NCI-H2196 treated with DMSO at 0.1 percent for 48 hours (cell line): ENCODE measurements around the gene PPM1B.
"Not testable (repeated sequence)": the region's sequence is repeated elsewhere in the genome, so short reads cannot be mapped to it uniquely, and the experiment has no call there.

Experiments
- DNase-seq: peaks from one replicate; lab custom pipeline; 2025; ENCODE audit not compliant: unreplicated experiment; lab: John Stamatoyannopoulos, UW

PPM1B gene

DNA sequence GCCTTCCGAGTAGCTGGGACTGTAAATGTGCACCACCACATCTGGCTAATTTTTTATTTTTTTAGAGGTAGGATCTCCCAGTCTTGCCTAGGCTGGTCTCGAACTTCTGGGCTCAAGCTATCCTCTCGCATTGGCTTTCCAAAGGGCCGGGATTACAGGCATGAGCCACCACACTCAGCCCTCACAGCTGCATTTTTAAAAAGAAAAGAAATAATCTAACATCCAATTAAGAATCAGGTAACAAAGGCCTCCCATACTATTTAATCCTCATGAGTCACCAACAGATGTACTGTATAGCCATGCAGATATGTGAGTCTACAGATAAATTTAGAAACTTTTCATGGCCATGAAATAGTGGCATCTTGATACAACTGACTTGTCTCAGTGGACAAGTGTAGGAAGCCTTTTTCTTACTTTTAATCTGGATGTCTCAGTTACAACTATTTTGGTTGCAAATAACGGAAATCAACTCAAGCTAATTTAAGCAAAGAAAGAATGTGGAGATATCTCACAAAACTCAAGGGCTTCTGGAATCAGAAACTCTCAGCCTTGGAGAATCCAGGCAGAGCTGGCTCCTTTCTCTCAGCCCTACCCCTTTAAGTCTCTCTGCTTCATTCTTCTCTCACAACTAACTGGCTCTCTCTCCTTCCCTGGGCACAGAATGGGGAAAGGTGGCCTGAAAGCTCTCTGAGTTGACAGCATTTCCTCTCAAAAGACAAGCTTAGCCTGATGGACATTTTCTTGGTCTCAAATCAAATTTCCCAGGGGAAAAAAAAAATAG is 12.8 kb upstream of the PPM1B start:
- no peak for DNase-seq

DNA sequence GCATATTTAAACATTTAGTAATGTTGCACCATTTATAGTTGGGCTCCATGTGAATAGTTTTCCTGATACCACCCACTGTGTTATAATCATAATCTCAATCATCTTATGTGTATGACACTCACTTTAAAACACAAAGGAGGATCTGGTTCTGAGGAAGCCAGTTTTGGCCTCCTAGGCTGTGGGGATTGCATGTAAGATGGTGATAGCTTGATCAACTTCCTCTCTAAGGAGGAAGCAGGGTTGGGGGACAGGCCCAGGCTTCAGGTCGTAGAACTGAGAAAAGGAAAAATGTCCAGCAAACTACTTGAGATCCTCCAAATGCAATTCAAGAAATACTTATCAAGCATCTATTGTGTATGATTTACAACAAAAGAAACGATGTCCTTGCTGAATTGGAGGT is 4.9 kb upstream of the PPM1B start:
- no peak for DNase-seq

DNA sequence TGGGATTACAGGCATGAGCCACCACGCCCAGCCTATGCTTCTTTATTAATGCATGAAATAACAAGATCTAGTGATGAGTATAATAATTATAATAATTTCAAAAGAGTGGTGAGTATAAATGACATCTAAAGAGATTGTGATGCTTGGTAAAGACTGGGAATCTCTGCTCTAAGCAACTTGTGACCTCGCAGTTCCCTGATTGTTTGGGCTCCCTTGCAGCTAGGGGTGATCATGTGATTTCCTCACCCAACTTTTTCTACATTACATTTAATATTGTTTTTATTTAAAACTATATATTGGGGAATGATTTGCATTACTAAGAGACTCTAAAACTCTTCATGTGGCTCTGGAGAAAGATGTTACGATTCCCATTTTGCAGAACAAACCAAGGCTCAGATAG is 4.1 kb upstream of the PPM1B start:
- DNase-seq = no peak

DNA sequence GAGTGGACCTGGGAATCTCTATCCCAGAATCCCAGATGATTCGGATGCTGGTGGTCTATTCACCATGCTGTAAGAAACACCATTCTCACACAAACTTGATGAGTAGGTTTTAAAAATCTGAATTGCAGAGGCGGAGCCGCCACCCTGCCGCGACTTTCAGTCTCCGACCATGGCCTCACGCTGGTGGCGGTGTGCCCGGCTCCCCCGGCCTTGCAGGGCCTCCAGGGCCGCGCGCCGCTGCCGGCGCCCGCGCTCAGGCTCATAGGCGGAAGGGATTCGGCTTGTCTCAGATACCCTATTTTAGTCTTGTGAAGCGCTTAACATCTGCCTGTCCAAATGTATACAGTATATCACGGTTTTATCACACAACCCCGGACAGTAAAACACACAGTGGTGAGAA is 2.6 kb upstream of the PPM1B start:
- no peak for DNase-seq

DNA sequence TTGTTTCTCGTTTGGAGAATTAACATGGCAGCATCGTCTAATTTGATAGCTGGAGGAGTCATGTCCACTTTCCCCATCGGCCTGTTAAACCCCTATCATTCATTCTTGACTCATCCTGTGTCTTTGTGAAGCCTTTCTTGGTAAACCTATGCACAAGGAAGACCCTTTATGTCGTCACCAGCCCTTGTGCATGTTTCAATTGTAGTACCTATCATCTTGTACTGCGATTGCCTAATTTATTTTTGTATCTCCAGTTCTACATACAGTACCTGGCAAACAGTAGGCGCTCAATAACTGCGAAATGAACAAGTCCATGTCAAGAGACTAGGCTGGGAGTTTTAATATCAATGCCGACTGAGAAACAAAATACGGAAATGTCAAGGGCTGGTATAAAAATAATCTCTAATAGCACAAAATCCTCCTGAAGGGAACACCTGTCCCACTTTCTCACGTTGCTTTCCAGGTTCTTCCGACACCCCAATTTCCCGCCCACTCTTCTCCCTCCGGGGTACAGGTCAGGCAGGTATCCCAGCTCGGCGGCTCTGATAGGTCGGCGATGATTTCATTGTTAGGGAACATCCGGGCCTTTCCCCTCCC is 1.3 kb upstream of the PPM1B start:
- no peak for DNase-seq

DNA sequence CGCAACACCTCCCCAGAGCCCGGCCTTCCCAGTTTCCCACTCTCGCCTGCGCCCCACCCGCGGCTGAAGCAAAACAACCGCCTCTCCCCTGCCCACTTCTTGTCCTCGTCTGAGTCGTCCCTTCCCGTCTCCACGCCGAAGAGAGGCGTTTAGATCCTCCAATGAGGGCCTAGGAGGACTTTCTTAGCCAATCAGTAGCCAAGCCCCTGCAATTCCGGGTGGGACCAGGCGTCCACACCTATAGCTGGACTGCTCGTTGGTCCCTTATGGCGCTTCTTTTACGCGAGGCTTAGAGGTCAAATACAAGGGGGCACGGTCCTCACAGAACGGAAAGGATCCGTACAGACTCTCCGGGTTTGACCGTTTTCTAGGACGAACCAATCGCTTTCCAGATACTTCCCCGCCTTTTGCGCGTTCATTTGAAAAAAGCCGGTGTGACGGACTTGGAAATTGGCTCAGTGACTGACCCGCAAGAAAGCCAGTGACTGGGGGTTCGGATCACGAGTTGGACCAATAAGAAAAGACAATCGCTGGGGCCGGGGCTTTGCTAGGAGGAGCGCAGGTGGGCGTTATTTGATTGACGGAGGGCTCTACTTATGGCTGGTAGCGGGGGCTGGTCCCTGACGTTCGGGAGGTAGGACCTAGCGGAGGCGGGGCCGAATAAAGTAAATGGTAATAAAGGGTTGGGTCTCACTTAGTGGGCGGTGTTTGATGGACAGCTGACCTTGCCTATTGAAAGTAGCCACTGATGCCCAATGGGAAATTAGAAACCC is 581 bp upstream of the PPM1B start:
- peak; percentile 100 for DNase-seq

DNA sequence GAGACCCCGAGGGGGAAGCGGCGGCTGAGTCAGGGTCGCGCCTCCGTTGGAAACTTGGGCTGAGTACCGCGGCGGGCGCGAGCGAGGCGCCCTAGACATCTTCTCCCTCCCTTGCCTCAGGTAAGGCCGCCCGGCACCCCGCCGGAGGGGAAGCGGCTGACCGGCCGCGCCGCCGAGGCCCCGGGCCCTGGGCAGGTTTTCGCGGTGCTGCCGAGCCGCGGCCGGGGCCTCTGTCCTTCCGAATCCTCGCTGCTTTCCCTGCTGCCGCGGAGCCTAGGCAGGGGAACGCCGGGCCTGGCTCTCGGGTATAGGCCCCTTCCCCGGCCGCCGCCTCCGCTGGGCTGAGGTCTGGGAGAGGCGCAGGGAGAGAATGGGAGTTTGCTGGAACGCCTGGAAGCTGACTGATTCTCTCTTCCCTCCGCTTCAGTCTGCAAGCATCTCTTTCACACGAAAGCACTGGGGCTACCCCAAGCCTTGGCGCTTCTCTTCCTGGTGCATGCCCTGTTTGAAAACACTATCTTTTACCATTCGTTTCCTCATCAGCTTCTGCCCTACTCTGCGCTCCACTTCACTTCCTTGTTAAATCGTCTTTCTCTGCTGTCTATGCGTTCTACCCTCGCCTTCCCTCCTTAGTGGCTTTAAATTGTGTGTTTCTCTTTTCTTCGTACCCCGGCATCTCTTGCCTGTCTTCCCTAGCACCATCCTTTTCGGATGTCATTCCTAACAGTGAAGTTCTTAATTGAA is 652 bp downstream of the PPM1B start:
- DNase-seq = peak; percentile 13

DNA sequence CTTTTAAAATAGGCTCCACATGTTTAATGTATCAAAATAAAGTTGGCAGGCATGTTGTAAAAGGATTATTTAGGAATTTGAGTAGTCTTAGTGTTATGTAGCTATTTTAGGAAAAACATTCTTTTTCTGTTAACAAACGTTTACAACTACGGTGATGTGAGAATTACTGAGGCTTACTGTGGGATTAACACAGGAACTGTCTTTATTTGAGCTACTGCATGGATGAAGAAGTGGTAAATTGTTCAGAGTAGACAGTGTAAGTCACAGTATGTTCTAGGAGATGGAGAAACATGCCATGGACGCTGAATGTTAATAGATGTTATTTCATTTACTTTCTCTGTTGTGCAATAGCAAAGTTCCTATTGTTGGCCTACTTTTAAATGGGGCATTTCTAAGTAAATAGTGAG is 1.6 kb downstream of the PPM1B start:
- no peak for DNase-seq

DNA sequence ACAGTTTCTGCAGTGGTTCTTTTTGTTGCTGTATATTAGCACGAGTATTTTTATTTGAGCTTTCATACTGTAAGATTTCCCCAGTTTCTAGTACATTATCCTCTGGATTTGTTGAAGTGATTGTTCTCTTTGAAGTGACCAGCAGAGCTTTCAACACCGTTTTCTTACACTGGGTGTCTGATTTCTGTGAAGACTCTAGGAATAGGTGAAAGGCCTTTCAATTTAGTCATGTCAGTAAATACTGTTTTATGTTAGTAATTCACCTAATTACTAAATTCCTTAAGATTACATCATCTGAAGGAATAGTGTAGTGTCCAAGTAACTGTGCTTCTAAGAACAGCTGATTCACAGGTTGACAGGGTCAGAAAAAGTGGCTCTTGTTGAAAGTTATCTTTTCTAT is 2.3 kb downstream of the PPM1B start:
- DNase-seq = no peak

DNA sequence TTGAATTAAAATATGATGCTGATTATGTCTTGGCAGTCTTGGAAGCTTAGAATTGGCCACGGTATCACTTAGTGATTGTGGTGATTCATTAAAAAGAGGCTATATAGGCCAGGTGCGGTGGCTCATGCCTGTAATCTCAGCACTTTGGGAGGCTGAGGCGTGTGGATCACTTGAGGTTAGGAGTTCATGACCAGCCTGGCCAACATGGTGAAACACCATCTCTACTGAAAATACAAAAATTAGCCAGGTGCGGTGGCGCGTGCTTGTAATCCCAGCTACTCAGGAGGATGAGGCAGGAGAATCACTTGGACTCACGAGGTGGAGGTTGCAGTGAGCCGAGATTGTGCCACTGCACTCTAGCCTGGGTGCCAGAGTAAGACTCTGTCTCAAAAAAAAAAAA is 2.8 kb downstream of the PPM1B start:
- DNase-seq = not testable (repeated sequence)

DNA sequence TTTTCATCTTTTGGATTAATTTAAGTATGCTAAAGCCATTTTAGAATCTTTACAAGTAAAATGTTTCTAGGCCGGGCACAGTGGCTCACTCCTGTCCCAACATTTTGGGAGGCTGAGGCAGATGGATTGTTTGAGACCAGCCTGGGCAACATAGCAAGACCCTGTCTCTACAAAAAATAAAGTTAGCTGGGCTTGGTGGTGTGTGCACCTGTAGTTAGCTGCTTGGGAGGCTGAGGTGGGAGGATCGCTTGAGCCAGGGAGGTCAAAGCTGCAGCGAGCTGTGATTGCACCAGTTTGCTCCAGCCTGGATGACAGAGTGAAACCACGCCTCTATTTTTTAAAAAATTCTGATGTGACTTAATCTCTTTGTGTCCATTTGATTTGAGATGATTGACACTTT is 3.9 kb downstream of the PPM1B start:
- DNase-seq = no peak

DNA sequence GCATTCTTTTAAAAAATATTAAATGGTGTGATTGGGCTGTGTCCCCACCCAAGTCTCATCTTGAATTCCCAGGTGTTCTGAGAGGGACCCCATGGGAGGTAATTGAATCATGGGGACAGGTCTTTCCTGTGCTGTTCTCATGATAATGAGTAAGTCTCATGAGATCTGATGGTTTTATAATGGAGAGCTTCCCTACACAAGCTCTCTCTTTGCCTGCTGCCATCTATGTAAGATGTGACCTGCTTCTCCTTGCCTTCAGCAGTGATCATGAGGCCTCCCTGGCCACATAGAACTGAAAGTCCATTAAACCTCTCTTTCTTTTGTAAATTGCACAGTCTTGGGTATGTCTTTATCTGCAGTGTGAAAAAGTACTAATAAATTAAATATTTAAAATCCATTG is 10.3 kb downstream of the PPM1B start:
- DNase-seq = no peak

DNA sequence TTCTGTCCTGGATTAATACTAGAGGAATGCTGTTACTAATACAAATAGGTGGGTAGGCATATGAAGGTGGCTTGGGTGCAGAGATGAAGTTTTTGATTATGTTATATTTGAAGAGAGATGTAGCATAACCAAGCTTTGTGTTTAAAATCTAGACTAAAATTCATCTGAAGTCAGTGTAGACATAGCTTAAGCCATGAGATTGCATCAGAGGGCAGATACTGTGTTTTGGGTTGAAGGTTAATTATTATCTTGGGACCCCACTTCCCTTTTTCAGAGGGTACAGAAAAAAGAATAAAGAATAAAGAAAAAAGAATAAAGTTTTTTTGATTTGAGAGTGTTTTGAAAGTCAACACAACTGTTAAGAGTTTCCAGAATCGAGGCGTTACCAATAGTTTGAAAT is 13.0 kb downstream of the PPM1B start:
- no peak for DNase-seq

DNA sequence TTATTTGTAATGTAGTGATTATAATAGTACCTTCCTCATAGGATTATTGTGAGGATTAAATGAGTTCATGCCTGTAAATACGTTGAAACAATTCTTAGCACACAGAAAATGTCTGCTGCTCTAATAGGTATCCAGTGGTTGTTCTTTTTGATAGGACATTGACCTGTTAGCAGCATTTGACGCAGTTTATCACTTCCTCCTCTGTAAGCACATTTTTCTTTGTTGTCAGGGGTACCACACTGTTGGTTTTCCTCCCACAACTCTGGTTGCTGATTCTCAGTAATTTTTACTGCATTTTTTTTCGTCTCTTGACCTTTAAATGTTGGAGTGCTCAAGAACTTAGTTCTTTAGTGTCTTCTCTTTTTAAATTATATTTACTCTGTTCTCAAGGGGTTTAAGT is 15.4 kb downstream of the PPM1B start:
- DNase-seq = no peak

DNA sequence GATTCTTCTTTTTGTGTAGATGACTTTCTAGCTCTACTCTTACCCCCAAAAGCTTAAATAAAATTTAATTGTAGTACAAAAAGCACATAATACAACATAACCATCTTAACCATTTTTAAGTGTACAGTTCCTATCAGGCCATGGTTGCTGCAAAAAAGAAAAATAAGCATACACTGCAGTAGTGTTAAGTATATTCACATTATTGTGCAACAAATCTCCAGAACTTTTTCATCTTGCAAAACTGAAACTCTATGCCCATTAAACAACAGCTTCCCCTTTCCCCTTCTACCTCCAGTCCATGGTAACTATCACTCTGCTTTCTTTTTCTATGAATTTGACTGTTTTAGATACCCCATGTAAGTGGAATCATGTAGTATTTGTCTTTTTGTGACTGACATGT is 18.1 kb downstream of the PPM1B start:
- no peak for DNase-seq

DNA sequence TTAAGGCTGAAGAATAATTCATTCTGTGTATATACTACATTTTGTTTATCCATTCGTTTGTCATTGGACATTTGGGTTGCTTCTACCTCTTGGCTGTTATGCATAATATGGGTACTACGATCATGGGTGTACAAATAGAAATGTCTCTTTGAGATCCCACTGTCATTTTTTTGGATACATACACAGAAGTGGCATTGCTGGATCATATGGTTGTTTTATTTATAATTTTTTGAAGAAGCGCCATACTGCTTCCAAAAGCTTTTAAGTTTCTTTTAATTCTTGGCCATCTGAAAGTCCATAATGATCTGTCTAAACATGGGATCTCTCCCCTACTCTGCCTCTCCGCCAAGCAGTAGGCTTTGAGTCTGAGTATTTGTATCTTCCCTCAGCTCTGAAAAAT is 18.6 kb downstream of the PPM1B start:
- DNase-seq = no peak

DNA sequence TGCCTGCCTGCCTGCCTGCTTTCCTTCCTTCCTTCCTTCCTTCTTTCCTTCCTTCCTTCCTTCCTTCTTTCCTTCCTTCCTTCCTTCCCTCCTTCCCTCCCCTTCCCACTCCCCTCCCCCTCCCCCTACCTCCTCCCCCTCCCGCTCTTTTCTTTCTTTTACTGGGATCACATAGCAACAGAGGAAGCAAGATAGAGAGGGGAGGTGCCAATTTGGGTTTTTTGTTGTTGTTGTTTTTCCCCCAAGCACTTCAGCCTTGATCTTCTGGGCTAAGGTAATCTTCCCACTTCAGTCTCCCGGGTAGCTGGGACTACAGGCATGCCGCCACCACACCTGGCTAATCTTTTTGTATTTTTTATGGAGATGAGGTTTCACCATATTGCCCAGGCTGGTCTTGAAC is 20.0 kb downstream of the PPM1B start:
- no peak for DNase-seq

DNA sequence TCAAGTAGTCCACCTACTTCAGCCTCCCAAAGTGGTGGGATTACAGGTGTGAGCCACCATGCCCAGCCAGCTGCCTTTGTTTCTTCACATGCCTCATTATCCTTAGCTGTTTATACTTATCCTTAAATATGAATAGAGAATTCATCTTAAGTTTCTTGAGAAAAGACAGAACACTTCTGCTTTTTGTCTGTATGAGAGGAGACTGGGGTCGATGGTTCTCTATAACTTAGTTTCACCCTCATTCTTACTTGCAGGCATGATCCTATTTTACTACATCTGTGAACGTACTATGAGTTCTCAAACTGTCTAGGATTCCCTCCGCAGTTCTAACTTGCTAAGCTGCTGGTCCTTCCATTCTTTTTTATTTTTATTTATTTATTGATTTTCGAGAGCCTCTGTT is 20.4 kb downstream of the PPM1B start:
- no peak for DNase-seq

DNA sequence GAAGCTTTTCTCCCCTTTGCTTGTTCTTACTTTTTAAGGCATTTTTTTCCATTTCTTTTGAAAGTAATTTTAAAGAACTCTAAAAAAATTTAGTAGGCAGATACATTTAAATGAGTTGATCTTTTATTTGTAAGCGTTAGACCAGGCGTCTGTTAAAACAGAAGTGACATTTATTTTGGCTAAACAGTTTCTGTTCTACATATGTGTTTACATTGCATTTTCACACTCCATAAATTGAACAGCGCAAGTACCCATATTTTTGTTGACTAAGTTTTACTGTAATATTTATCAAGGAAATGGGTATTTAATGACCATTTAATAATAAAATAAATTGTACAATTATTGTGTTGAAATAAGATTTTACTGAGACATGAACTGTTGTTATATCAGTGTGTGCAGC is 21.9 kb downstream of the PPM1B start:
- no peak for DNase-seq

DNA sequence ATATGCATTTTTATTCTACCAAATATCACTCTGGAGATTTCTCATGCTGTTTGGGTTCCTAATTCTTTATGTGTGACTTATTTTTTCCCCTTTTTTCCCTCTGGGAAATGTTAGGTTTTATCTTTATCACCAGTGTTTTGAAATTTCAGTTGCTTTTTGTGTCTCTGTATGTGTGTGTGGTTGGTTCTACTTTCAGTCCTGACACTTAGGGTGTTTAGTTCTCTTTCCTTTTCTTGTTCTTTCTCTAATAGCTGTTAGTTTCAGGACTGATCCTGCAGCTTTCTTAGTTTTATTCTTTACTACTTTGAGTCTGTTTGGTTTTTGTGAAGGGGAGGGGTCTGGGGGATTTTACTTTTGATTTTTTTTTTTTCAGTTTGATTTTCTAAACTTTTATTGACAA is 23.1 kb downstream of the PPM1B start:
- no peak for DNase-seq

DNA sequence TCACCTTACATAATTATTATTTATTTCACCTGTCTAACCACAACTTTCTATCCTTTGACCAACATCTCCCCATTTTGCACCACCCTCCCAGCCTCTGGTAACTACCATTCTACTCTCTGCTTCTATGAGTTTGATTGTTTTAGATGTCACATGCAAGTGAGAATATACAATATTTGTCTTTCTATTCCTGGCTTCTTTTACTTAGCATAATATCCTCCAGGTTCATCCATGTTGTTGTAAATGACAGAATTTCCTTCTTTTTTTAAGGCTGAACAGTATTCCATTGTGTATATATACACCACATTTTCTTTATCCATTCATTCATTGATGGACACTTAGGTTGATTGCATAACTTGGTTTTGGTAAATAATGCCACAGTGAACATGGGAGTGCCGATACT is 24.0 kb downstream of the PPM1B start:
- DNase-seq = no peak

DNA sequence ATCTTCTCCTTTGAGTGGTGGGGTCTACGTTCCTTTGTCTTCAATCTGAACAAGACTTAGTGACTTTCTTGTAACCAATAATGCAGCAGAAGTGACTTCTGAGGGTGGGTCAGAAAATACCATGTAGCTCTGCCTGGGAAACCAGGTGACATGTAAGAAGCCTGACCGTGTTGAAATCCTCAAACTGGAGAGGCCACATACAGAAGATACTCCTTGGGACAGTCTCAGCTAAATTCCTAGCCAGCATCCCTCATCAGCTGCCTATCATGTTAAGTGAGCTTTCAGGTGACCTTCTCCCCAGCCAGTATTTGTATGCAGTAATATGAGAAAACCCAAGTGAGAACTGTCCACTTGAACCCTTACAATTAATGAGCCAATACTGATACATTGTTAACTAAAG is 27.0 kb downstream of the PPM1B start:
- no peak for DNase-seq
